Ishikawa (cell line): ENCODE results near the gene AKAP17A.

Experiments used
- EGR1 ChIP-seq: IDR thresholded peaks from 2 replicates; pipeline ENCODE4 v1.6.1; 2012
- RAD21 ChIP-seq: IDR thresholded peaks from 2 replicates; pipeline ENCODE4 v1.6.1; 2012; ENCODE audit warnings: low read depth
- TAF1 ChIP-seq: IDR thresholded peaks from 2 replicates; pipeline ENCODE4 v1.6.1; 2012; ENCODE audit warnings: low read depth, mild to moderate bottlenecking
- TEAD4 ChIP-seq: IDR thresholded peaks from 2 replicates; pipeline ENCODE4 v1.6.1; 2012
- YY1 ChIP-seq: IDR thresholded peaks from 2 replicates; pipeline ENCODE4 v1.6.1; 2012; ENCODE audit warnings: low read depth
- TF ChIP-seq, protein P1 (sequence below): IDR thresholded peaks from 2 replicates; pipeline ENCODE4 v1.6.1; 2012

DNA sequence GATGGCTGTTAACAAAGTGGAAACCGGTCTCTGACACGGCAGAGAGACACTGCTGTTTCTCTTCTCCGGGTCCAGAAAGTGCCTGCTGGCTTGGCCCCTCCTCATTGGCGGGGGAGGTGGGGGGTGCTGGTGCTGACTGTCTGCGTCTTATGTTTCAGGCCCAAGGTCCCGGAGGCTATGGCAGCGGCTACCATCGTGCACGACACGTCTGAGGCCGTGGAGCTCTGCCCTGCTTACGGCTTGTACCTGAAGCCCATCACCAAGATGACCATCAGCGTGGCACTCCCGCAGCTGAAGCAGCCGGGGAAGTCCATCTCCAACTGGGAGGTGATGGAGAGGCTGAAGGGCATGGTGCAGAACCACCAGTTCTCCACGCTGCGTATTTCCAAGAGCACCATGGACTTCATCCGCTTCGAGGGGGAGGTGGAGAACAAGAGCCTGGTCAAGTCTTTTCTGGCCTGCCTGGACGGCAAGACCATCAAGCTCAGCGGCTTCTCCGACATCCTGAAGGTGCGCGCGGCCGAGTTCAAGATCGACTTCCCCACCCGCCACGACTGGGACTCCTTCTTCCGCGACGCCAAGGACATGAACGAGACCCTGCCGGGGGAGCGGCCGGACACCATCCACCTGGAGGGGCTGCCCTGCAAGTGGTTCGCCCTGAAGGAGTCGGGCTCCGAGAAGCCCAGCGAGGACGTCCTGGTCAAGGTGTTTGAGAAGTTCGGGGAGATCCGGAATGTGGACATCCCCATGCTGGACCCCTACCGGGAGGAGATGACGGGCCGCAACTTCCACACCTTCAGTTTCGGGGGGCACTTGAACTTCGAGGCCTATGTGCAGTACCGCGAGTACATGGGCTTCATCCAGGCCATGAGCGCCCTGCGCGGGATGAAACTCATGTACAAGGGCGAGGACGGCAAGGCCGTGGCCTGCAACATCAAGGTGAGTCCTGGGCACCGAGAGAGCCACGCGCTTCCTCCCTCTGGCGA, 2.2 kb downstream of the AKAP17A start:
- TF ChIP-seq, protein P1, sequence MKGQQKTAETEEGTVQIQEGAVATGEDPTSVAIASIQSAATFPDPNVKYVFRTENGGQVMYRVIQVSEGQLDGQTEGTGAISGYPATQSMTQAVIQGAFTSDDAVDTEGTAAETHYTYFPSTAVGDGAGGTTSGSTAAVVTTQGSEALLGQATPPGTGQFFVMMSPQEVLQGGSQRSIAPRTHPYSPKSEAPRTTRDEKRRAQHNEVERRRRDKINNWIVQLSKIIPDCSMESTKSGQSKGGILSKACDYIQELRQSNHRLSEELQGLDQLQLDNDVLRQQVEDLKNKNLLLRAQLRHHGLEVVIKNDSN, result no peak
- TF ChIP-seq RAD21 (no peak), YY1 (no peak), TAF1 (no peak), EGR1 (no peak), TEAD4 (no peak)
